Thoracic aorta (tissue), 2 donors: ENCODE measurements around the gene CRACDL. TPM values are rescaled to one million over a fixed set of nuclear protein-coding genes. Genes with fewer than 3 reads are reported as not detected.
A peak's percentile ranks its signal among the peaks of the same experiment; 100 is the strongest.

Experiments used
- ATAC-seq: fragments of 150-250 bp; one replicate; pipeline ENCODE4 v1.8.0; 2017; ENCODE audit warnings: low read depth; ENCODE audit not compliant: insufficient number of reproducible peaks, low FRiP score
- DNase-seq: peaks from one replicate; pipeline ENCODE4 v3.0.0-alpha.2; 2020; ENCODE audit warnings: low spot score
- H3K27ac ChIP-seq, 2 donors: fragments of 200-600 bp; sonication (generic); 1 replicate in 1 of 2; 2 replicates in 1 of 2; pipeline ENCODE4 v1.5.1; 2016; ENCODE audit warnings: mild to moderate bottlenecking in 2 of 2, moderate library complexity in 2 of 2
- H3K27me3 ChIP-seq: fragments of 200-600 bp; sonication (generic); replicated peaks from 2 replicates; pipeline ENCODE4 v1.6.0; 2016; ENCODE audit warnings: mild to moderate bottlenecking; ENCODE audit not compliant: insufficient read depth
- H3K36me3 ChIP-seq: fragments of 200-600 bp; sonication (generic); one replicate; pipeline ENCODE4 v1.5.1; 2016
- H3K4me1 ChIP-seq, 2 donors: fragments of 200-600 bp; sonication (generic); 1 replicate in 1 of 2; 2 replicates in 1 of 2; pipeline versions ENCODE4 v1.5.1 to v1.6.0; 2016; ENCODE audit warnings: low read depth in 2 of 2, mild to moderate bottlenecking in 1 of 2; ENCODE audit not compliant: control insufficient read depth in 1 of 2
- H3K4me3 ChIP-seq: fragments of 200-600 bp; sonication (generic); 2 replicates; pipeline ENCODE4 v1.5.1; 2016; ENCODE audit warnings: mild to moderate bottlenecking
- H3K9me3 ChIP-seq: fragments of 200-600 bp; sonication (generic); 2 replicates; pipeline ENCODE4 v1.5.1; 2016
- CTCF ChIP-seq: fragments of 200-600 bp; sonication (generic); IDR thresholded peaks from one replicate; pipeline ENCODE4 v1.5.1; 2019; ENCODE audit warnings: antibody characterized with exemption
- total RNA-seq, 2 donors: library from RNA; depleted of rRNA; stranded (reverse); fragments of >200 nt; gene quantifications; one replicate each; pipeline versions ENCODE4 v1.1.0 to v1.2.3, GENCODE V29; 2016

The CRACDL gene
- total RNA-seq, 2 donors from 2014 or later, result 1.9 to 5.9 TPM

DNA sequence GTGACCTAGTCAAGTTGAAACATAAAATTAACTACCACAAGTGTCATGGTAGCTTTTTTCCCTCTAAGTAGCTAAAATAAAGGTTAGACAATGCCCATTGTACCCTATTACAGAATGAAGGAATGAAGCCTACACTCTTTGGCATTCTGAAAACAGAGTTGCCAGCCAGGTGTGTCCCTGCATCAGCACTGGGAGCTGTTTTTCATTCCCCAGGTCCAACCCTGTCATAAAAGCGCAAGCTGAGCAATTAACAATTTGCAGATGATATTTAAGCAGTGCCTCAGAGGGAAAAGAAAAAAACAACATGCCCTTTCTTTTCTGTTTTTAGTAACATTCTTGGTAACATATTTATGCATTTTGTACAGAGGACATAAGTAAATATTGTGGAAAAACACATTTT, 158.3 kb downstream of the CRACDL start:
- peaks cover 10% of the 10 kb centered on the region for H3K9me3 ChIP-seq
- no peak for ATAC-seq
- TF ChIP-seq CTCF, result no peak
- no peak overlapping the region for H3K4me3 ChIP-seq
- no peak for DNase-seq
- no peak overlapping the region for H3K27ac ChIP-seq
- H3K27me3 ChIP-seq, result no peaks in the 10 kb centered on the region
- H3K36me3 ChIP-seq, result no peaks in the 10 kb centered on the region
- H3K4me1 ChIP-seq, result peaks cover 7 to 25% of the 10 kb centered on the region in 2 donors

DNA sequence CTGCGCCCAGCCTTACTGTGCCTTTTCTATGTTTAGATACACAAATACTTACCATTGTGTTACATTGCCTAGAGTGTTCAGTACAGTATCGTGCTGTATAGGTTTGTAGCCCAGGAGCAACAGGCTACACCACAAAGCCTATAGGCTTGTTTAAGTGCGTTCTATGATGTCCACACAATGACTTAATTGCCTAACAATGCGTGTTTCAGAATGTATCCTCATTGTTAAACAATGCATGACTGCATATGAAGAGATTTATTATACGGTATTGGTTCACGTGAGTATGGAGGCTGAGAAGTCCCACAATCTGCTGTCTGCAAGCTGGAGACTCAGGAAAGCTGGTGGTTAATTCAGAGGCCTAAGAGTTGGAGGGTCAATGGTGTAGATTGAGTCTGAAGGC, 158.9 kb downstream of the CRACDL start:
- TF ChIP-seq CTCF, result no peak
- H3K36me3 ChIP-seq, result no peaks in the 10 kb centered on the region
- no peaks in the 10 kb centered on the region for H3K27me3 ChIP-seq
- no peak for DNase-seq
- no peak overlapping the region for H3K27ac ChIP-seq
- H3K4me1 ChIP-seq, result peaks cover 7 to 25% of the 10 kb centered on the region in 2 donors
- H3K4me3 ChIP-seq, result no peak overlapping the region
- no peak for ATAC-seq
- H3K9me3 ChIP-seq, result peaks cover 9% of the 10 kb centered on the region

- Histone ChIP-seq H3K4me1 (peaks cover 7 to 25% of the 10 kb centered on the region in 2 donors), H3K4me3 (no peak overlapping the region), H3K27ac (peak overlapping the region; percentile 67 to 88), H3K27me3 (no peaks in the 10 kb centered on the region), H3K9me3 (no peaks in the 10 kb centered on the region), H3K36me3 (no peaks in the 10 kb centered on the region)
- no peak for TF ChIP-seq CTCF
- ATAC-seq, result no peak
- no peak for DNase-seq
Observed at GRCh38 chr2:98776136-98776535, 159.9 kb downstream of the CRACDL start.

DNA sequence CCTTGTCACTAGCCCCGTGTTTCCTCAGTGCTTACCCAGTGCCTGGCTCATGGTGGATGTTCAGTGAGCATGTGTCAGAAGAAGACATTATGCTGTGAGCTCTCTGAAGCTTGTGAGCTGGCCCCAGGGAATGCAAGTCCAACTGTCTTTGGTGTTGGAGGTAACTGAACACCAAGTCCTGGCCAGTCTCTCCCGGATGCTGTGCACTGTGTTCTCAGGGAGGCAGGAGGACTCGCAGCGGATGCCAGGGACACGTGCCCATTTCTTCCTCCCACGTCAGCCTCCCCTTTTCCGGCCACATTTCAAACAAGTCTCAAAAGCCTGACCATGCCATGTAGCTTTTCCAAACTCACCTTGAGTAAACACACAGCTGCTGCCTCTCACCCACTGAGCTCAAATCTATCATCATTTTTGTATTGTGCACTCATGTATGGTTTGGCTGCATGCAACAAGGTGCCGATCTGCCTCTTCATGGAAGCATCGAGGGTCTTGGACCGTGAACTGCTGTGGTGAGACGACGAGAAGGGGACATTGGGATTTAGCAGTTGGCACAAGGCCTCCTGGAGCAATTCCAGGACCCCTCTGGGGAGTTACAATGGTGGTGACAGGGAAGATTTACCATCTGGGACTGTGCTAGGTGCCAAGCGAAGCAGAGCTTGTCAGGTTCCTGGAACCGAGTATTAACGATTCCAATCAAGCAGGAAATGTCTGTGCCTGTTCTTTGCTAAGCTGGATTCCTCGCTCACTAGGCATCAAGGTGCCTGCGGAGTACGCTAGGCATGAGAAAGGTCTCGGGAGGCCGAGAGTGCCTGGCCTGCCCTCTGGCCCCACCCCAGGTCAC, 160.7 kb downstream of the CRACDL start:
- DNase-seq (peak; percentile 20), ATAC-seq (peak; percentile 59)
- peak overlapping the region; percentile 70 for H3K4me3 ChIP-seq

More for the DNA sequence above, 160.7 kb downstream of the CRACDL start:
- Histone ChIP-seq H3K4me1 (peaks cover 7 to 25% of the 10 kb centered on the region in 2 donors), H3K27me3 (no peaks in the 10 kb centered on the region), H3K36me3 (no peaks in the 10 kb centered on the region), H3K27ac (peak overlapping the region; percentile 67 to 88), H3K9me3 (no peaks in the 10 kb centered on the region)
- no peak for TF ChIP-seq CTCF
